ENCODE results near the gene HDAC4.

DNA sequence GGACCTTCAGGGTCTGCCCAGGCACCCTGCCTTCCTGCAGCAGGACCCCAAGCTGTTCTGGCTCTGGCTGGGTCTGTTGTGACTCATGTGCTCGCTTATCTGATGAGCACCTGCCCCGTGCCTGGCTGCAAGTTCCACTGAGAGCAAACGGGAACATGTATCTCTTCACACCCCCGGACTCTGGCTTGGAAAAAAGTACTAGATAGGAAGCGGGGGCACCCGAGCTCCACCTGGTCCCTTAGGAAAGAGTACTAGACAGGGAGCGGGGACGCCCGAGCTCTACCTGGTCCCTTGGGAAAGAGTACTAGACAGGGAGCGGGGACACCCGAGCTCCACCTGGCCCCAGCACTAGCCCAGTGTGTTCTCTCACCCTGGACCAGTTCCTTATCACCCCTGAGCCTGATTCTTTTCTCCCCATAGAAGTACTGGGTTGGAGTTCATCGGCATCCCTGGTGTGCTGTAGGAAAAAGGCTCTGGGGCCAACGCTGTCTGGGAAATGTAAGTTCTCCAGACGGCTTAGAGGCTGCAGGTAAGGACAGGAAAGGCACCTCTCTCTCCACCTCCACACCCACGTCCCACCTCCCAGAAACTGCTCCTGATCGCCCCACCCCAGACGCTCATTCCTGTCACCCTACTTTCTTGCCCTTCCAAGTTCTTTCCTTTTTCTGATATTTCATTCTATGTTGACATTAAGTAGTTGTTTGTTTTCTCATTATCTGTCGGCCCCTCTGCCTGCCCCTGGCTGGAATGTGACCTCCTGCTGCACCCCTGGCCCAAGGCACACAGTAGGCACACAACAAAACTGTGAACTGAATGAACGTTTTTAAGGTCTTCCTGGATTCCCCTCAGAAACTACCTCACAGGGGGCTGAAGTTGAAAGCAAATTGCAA is 40.2 kb downstream of the HDAC4 start:
- TF ChIP-seq, protein P1, sequence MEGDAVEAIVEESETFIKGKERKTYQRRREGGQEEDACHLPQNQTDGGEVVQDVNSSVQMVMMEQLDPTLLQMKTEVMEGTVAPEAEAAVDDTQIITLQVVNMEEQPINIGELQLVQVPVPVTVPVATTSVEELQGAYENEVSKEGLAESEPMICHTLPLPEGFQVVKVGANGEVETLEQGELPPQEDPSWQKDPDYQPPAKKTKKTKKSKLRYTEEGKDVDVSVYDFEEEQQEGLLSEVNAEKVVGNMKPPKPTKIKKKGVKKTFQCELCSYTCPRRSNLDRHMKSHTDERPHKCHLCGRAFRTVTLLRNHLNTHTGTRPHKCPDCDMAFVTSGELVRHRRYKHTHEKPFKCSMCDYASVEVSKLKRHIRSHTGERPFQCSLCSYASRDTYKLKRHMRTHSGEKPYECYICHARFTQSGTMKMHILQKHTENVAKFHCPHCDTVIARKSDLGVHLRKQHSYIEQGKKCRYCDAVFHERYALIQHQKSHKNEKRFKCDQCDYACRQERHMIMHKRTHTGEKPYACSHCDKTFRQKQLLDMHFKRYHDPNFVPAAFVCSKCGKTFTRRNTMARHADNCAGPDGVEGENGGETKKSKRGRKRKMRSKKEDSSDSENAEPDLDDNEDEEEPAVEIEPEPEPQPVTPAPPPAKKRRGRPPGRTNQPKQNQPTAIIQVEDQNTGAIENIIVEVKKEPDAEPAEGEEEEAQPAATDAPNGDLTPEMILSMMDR (IDR thresholded peaks at IDR 0.05): no peak
- TF ChIP-seq POLR2A (IDR thresholded peaks at IDR 0.05): no peak
